Neural cell (in vitro differentiated cells): ENCODE measurements around the gene GRIA1. TPM values are rescaled to one million over a fixed set of nuclear protein-coding genes. Genes with fewer than 3 reads are reported as not detected.

Source experiments
- H2AFZ ChIP-seq: fragments of 200-600, 300-800 bp; sonication (generic), shearing (Covaris generic); 2 replicates; pipeline ENCODE4 v1.6.0; 2014; ENCODE audit warnings: low read depth, mild to moderate bottlenecking, antibody characterized with exemption, low read length, moderate library complexity
- H3F3A ChIP-seq: fragments of 200-600 bp; shearing (Covaris generic); 2 replicates; pipeline ENCODE4 v1.6.1; 2016; ENCODE audit warnings: mild to moderate bottlenecking, moderate library complexity, mixed read lengths, antibody characterized with exemption, low read length; ENCODE audit not compliant: insufficient read depth, poor library complexity, severe bottlenecking
- H3K27ac ChIP-seq: fragments of 200-600, 300-800 bp; sonication (generic), shearing (Covaris generic); 2 replicates; pipeline ENCODE4 v1.5.1; 2014; ENCODE audit warnings: mild to moderate bottlenecking, low read length, moderate library complexity
- H3K27me3 ChIP-seq: fragments of 300-800, 200-600 bp; sonication (generic), shearing (Covaris generic); 2 replicates; pipeline ENCODE4 v1.6.0; 2014; ENCODE audit warnings: mild to moderate bottlenecking, low read depth, low read length, moderate library complexity; ENCODE audit not compliant: insufficient read depth
- H3K36me3 ChIP-seq: fragments of 300-800, 200-600 bp; sonication (generic), shearing (Covaris generic); 2 replicates; pipeline ENCODE4 v1.5.1; 2014; ENCODE audit warnings: mild to moderate bottlenecking, antibody characterized with exemption, low read length, moderate library complexity; ENCODE audit not compliant: insufficient read depth
- H3K4me2 ChIP-seq: fragments of 300-800, 200-600 bp; sonication (generic), shearing (Covaris generic); 2 replicates; pipeline ENCODE4 v1.6.0; 2014; ENCODE audit warnings: mild to moderate bottlenecking, low read length
- H3K4me3 ChIP-seq: fragments of 300-800, 200-600 bp; sonication (generic), shearing (Covaris generic); 2 replicates; pipeline ENCODE4 v1.5.1; 2014; ENCODE audit warnings: mild to moderate bottlenecking, low read length, moderate library complexity
- H3K79me2 ChIP-seq: fragments of 200-600 bp; shearing (Covaris generic); replicated peaks from 2 replicates; pipeline ENCODE4 v1.6.0; 2014; ENCODE audit warnings: mild to moderate bottlenecking, low read length, moderate library complexity; ENCODE audit not compliant: insufficient read depth
- H3K9ac ChIP-seq: fragments of 300-800, 200-600 bp; sonication (generic), shearing (Covaris generic); 2 replicates; pipeline ENCODE4 v1.6.1; 2016; ENCODE audit warnings: mild to moderate bottlenecking, low read length, mixed read lengths
- H3K9me2 ChIP-seq: fragments of 200-600 bp; shearing (Covaris generic); 2 replicates; pipeline ENCODE4 v1.6.1; 2016; ENCODE audit warnings: mild to moderate bottlenecking, low read length, mixed read lengths; ENCODE audit not compliant: insufficient read depth
- H3K9me3 ChIP-seq: fragments of 200-600, 300-800 bp; sonication (generic), shearing (Covaris generic); 2 replicates; pipeline ENCODE4 v1.6.1; 2016; ENCODE audit warnings: mild to moderate bottlenecking, mixed run types, low read length, moderate library complexity, mixed read lengths
- H4K20me1 ChIP-seq: fragments of 200-600 bp; shearing (Covaris generic); 2 replicates; pipeline ENCODE4 v1.6.1; 2016; ENCODE audit warnings: mild to moderate bottlenecking, mixed run types; ENCODE audit not compliant: insufficient read depth
- CTCF ChIP-seq: fragments of 450-650 bp; IDR thresholded peaks from 2 replicates; pipeline ENCODE4 v1.5.1; 2014; ENCODE audit warnings: antibody characterized with exemption, mild to moderate bottlenecking, moderate library complexity; ENCODE audit not compliant: poor library complexity, severe bottlenecking
- EP300 ChIP-seq: fragments of 450-650 bp; conservative IDR thresholded peaks from 2 replicates; pipeline ENCODE4 v1.6.1; 2014; ENCODE audit warnings: antibody characterized with exemption, mild to moderate bottlenecking, moderate library complexity; ENCODE audit not compliant: poor library complexity, severe bottlenecking
- EZH2 ChIP-seq: fragments of 200-600, 300-800 bp; shearing (Covaris generic), sonication (generic); IDR thresholded peaks from 2 replicates; pipeline ENCODE4 v1.6.1; 2014; ENCODE audit warnings: antibody characterized with exemption, low read length, borderline replicate concordance, mild to moderate bottlenecking; ENCODE audit not compliant: insufficient read depth, poor library complexity, severe bottlenecking
- MXI1 ChIP-seq: fragments of 450-650 bp; conservative IDR thresholded peaks from 2 replicates; pipeline ENCODE4 v1.6.1; 2014; ENCODE audit warnings: antibody characterized with exemption, mild to moderate bottlenecking; ENCODE audit not compliant: poor library complexity, severe bottlenecking
- POLR2AphosphoS5 ChIP-seq: IDR thresholded peaks from 2 replicates; pipeline ENCODE4 v1.6.1; 2012
- RAD21 ChIP-seq: fragments of 450-650 bp; conservative IDR thresholded peaks from 2 replicates; pipeline ENCODE4 v1.6.1; 2014; ENCODE audit warnings: antibody characterized with exemption, mild to moderate bottlenecking, moderate library complexity
- SMC3 ChIP-seq: fragments of 450-650 bp; conservative IDR thresholded peaks from 2 replicates; pipeline ENCODE4 v1.6.1; 2014; ENCODE audit warnings: antibody characterized with exemption, mild to moderate bottlenecking, moderate library complexity; ENCODE audit not compliant: poor library complexity
- TAF1 ChIP-seq: IDR thresholded peaks from 2 replicates; pipeline ENCODE4 v1.6.1; 2012; ENCODE audit warnings: low read depth
- polyA plus RNA-seq: library from polyadenylated mRNA; depleted of rRNA; stranded (reverse); fragments of >200 nt; gene quantifications from 2 replicates; pipeline ENCODE4 v1.2.3, GENCODE V29; 2014
- TF ChIP-seq, protein P1 (sequence below): IDR thresholded peaks from 2 replicates; pipeline ENCODE4 v1.6.1; 2012; ENCODE audit warnings: borderline replicate concordance

The GRIA1 gene
- polyA plus RNA-seq, 1 donor from 2014 or later, result 59.6 TPM

GRCh38 chr5:153630546-153630945, 140.1 kb downstream of the GRIA1 start:
- Histone ChIP-seq H3F3A (peaks cover 6% of the 10 kb centered on the region), H3K27me3 (no peaks in the 10 kb centered on the region), H4K20me1 (no peaks in the 10 kb centered on the region)

GRCh38 chr5:153632748-153633290, 142.3 kb downstream of the GRIA1 start:
- Histone ChIP-seq H3K36me3 (no peaks in the 10 kb centered on the region), H3K79me2 (no peaks in the 10 kb centered on the region), H3F3A (peaks cover 6% of the 10 kb centered on the region), H3K9me2 (no peaks in the 10 kb centered on the region), H3K9ac (no peak overlapping the region), H3K27ac (no peak overlapping the region), H3K27me3 (no peaks in the 10 kb centered on the region), H3K4me2 (no peak overlapping the region), H2AFZ (no peak overlapping the region), H3K9me3 (no peaks in the 10 kb centered on the region), H3K4me3 (no peak overlapping the region), H4K20me1 (no peaks in the 10 kb centered on the region)
- no peak for TF ChIP-seq EZH2
- TF ChIP-seq TAF1, result no peak
- no peak for TF ChIP-seq EP300
- no peak for TF ChIP-seq MXI1
- TF ChIP-seq SMC3, result no peak
- TF ChIP-seq, protein P1, sequence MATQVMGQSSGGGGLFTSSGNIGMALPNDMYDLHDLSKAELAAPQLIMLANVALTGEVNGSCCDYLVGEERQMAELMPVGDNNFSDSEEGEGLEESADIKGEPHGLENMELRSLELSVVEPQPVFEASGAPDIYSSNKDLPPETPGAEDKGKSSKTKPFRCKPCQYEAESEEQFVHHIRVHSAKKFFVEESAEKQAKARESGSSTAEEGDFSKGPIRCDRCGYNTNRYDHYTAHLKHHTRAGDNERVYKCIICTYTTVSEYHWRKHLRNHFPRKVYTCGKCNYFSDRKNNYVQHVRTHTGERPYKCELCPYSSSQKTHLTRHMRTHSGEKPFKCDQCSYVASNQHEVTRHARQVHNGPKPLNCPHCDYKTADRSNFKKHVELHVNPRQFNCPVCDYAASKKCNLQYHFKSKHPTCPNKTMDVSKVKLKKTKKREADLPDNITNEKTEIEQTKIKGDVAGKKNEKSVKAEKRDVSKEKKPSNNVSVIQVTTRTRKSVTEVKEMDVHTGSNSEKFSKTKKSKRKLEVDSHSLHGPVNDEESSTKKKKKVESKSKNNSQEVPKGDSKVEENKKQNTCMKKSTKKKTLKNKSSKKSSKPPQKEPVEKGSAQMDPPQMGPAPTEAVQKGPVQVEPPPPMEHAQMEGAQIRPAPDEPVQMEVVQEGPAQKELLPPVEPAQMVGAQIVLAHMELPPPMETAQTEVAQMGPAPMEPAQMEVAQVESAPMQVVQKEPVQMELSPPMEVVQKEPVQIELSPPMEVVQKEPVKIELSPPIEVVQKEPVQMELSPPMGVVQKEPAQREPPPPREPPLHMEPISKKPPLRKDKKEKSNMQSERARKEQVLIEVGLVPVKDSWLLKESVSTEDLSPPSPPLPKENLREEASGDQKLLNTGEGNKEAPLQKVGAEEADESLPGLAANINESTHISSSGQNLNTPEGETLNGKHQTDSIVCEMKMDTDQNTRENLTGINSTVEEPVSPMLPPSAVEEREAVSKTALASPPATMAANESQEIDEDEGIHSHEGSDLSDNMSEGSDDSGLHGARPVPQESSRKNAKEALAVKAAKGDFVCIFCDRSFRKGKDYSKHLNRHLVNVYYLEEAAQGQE, result no peak
- no peak for TF ChIP-seq CTCF
- no peak for TF ChIP-seq RAD21
- no peak for TF ChIP-seq POLR2AphosphoS5

More at GRCh38 chr5:153630546-153630945, 140.1 kb downstream of the GRIA1 start:
- Histone ChIP-seq H3K27ac (no peak overlapping the region), H3K36me3 (no peaks in the 10 kb centered on the region), H3K9ac (no peak overlapping the region), H3K4me3 (no peak overlapping the region), H3K4me2 (no peak overlapping the region), H3K9me3 (no peaks in the 10 kb centered on the region), H2AFZ (no peak overlapping the region), H3K9me2 (no peaks in the 10 kb centered on the region), H3K79me2 (no peaks in the 10 kb centered on the region)
- TF ChIP-seq SMC3 (no peak), EZH2 (no peak), EP300 (no peak), POLR2AphosphoS5 (no peak), TAF1 (no peak)
- TF ChIP-seq, protein P1, result no peak
